NCI-H345 treated with DMSO at 0.1 percent for 48 hours (cell line): ENCODE measurements around the gene PARD3B.

Source experiments
- DNase-seq: peaks from one replicate; lab custom pipeline; 2025; ENCODE audit not compliant: unreplicated experiment; lab: John Stamatoyannopoulos, UW

The PARD3B gene

DNA sequence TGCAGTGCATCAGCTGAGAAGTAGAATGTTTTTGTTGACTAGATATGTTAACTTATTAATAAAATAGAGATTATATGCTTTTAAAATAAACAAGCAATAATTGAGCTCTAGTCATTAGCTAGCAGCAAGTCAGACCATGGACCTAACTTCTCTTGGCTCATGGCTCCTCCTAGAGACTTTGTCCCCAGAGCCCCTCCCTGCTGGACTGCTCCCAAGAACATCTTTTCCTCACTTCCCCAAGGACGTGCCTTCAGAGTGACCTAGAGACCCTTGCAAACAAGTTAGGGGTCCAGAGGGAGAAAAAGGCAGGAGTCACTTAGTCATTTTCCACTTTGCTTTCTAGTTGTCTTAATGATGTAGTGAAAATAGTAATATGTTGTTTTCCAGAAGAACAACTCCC, 824.5 kb downstream of the PARD3B start:
- no peak for DNase-seq

DNA sequence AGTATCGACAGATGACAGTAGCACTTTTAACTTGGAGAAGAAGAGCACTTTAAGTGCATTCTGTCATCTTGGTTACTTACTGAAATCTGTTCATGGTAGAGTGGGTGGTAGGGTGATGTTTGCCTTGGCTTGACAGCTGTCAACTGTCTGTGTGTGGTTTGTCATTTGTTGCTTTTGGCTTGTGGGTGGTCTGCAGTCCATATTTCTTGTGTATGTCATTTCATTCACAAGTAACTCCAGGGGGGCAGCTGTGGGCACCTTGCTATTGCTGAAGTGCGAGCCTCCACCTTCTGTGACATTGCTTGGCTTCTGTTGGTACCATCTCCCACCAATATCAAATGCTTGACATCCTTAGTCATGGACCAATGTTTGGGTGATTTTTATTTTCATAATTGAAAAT, 825.5 kb downstream of the PARD3B start:
- no peak for DNase-seq

DNA sequence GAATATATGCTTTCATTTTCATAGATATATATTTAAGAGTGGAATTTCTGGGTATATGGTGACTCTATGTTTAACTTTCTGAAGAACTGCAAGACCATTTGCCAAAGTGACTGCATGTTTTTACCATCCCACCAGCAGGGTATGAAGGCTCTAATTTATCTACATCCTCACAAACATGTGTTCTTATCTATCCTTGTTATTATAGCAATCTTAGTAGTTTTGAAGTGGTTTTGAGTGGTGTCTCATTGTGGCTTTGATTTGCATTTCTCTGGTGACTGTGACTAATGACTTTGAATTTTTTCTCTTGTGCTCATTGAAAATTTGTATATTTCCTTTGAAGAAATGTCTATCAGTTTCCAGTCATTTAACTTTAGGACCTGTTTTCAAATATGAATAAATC, 826.9 kb downstream of the PARD3B start:
- no peak for DNase-seq

DNA sequence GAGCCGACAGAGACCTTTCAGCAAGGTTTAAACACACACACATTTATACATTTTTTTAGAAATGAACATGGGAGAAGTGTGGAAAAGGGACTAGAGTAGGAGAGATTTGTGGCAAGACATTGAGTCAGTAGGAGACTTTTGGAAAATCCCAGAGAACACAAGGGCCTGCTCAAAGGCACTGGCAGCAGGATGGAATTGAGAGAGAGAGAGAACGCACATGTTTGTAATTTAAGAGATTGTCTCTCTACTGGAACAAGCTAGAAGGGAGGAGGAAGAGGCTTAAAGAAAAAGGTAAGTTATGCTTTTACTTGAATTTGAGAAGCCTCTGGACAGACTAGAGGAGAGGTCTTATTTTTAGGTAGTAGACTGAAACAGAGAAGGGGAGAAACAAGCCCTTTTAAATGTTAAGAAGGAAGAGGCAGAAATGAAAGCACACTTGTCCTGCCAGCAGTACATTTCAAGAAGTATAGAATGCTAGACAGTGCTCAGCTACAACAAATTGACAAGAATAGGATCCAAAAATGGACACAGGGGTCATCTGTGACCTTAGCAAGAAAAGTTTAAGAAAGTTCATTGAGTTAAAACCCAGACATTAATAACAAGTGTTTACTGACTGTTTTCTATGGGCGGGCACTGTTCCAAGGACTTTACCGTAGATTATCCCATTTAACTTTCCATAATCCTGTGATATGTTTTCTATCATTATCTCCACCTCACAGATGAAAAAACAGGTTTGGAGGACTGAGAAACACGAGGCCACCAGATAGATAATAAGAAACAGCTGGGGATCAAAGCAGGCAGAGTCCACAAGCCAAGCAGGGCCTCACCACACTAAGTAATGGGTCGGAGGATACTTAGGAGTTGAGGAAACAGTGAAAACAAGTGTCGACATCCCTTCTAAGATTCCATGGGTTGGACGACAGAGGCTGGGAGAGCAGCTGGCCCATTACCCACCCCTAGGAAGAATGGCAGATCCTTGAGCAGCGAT, 830.5 kb downstream of the PARD3B start:
- DNase-seq = no peak

DNA sequence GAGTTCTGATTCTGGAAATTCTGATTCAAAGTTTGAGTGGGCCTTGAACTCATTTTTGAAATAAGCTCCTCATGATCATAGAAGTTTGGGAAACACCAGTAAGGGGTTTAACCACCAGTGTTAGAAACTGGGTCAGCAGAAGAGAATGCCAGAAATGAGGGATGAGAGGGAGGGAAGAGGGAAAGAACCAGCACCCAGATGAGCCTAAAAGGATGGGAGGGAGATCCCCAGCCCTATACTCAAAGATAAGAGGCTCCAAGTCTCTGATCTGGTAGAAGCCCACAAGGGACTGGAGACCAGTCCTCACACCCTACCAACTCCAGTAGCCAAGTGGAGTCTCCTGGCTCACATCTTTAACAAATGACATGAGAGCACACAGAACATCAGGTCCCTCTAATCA, 832.0 kb downstream of the PARD3B start:
- DNase-seq = no peak

DNA sequence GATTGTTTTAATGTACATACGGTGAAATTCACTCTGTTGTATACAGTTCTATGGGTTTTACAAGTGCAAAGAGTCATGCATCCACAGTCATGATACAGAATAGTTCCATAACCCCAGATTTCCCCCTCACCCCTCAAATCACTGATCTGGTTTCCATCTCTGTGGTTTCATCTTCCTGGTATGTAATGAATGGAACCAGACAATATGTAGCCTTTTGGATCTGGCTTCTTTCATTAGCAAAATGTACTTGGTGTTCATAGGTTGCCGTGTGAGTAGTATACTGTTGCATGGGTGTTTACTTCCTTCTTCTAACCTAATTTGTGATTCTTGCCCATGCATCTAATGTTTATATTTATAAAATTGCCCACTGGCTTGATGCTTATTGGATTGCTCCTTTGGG, 838.3 kb downstream of the PARD3B start:
- DNase-seq = no peak

DNA sequence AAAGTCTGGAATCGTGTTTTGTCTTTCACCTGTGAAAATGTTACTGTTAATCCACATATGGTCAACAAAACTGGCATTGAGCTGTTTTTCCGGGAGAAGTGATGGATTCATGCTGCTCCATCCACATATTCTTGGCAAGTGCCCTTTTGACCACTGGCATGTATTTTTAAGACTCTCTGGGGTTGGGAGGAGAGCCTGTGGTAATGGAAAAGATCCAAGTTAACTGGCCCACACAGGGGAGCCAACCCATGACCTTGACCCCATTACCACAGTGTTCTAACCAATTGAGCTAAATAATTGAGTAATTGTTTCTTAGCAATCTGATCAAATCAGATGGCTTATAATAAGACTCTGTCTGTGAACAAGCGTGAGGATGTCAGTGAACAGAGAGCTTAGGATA, 840.8 kb downstream of the PARD3B start:
- DNase-seq = no peak

DNA sequence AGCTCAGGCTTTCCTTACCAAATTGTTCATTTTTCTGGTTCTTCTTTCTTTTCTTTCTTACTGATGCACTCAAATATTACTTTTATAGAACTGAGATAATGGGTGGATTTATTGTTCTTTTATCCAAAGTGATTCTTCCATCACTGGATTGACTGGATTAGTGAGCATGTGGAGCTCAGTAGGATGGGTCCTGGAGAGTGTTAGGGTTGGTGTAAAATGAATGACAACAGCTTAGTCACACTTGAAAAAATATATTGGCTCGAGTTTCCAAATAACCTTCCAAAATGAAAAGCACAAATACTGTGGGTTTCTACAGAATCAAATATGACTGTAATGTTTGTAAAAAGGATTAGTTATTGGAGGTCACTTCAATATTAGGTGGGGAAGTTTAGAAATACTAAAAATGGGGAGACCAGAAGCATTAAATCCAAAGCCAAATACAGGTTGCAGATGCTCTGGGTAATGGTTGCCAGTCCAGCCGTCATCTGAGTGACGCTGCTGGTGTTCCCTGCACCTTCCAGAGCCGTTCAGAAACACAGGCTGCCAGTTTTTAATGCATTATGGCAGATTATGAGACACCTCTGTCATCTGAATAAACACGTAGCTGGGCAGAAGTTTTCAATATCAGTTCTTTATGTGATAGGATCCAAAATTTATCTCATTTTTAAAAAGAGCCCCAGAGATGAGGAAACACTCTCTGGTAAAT, 842.2 kb downstream of the PARD3B start:
- no peak for DNase-seq

DNA sequence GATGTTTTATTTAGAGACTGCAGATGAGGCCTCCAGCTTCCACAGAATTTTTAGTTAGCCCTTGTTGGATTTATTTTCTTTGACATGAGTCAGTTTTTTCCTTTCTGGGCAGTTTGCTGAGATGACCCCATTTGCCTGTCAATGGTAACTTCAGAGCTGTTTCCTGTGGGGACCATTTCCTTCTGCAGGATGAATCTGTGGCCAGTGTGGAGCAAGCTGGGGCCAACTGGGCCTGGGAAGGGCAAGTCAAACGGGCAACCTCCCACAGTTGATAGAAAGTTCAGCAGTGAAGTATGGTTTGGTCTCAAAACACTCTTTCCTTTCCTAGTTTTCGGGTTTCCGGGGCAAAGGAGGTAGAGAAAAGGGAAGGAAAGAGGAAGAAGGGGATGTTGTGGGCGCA, 845.6 kb downstream of the PARD3B start:
- no peak for DNase-seq

DNA sequence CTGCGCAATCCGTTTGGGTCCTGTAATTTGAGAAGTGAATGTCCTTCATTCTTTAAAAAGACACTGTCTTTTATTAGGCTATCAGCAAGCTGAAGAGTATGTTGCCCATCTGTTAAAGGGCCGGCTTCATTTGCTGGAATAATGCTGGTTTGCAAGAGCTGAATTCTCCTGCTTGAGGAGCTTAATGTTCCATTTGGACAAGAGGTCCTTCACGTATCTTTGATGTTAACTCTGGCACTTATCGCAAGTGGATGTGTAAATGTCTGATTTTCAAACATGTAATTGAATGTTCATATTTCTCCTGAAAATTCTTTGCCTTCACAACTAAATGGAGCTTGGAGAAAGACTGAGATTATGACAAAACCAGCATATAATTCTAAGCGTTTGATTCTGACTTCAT, 856.2 kb downstream of the PARD3B start:
- DNase-seq = no peak

DNA sequence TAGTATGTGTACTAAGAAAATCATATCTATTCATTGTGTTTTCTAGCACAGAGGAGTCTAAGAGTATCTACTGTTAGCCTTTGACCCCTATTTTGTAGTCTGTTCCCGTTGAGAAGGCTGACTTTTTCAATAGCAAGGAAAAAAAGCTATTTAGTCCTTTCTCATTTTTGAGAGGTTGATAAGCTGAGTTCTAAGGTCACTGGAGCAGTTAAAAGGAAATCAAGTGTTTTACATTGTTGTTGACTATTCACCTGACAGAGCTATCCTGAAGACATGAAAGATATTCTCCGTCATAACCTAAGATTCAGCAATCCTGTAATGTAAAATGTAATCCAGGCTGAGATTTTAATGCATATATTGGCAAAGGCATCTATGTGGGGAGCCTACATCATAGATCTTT, 856.7 kb downstream of the PARD3B start:
- no peak for DNase-seq

DNA sequence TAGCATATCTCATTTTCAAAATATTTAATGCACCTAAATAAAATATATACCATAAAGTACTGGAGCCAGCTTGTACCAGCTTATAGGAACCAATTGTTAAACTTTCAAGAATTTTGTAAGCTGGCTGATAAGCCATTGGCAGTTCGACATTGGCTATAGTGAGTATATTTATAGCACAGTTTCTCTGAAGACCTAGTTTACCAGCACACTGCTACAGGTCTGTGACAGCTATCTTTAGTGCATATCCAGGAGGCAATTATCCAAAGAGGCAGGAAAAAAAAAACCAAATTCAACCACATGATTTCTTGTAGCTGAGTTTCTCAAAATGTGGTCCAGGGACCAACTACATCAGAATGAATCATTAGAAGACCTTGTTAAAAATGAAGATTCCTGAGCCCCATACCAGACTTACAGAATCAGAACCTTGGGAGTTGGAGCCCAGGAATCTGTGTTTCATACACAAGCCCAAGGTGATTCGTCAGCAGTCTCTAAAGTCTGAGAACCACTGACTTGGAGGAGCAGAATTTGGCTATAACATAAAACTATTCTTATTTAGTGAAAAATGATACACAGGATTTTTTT, 858.1 kb downstream of the PARD3B start:
- no peak for DNase-seq

DNA sequence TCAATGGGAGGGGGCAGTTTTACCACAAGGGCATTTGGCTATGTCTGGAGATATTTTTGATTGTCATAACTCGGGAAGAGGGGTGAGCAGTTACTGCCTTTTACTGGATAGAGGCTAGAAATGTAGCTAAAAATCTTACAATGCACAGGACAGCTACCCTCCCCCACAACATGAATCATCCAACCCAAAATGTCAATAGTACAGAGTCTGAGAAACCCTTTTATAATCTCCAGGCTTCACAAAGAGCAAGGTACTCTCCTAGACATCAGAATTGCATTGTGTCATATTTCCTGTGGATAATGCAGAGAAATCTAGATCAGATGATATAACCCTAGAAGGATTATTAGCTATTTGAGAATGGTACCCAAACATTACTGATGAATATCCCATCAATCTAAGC, 859.9 kb downstream of the PARD3B start:
- DNase-seq = no peak

DNA sequence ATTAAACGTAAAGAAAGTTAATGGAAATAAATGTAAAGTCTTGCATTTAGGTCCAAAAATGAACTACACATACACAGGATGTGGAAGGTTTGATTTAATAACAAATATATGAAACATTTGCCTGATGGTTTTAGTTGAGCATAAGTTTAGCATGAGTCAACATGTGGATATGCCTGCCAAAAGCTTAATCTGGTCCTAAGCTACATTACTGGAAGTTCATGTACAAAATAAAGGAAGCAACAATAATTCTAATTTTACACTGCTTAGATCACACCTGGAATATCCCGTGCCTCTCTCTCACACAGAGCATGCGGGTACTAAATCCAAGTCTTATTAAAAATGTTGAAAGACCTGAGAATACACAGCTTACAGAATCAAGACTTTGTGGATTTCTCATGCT, 860.5 kb downstream of the PARD3B start:
- DNase-seq = no peak

DNA sequence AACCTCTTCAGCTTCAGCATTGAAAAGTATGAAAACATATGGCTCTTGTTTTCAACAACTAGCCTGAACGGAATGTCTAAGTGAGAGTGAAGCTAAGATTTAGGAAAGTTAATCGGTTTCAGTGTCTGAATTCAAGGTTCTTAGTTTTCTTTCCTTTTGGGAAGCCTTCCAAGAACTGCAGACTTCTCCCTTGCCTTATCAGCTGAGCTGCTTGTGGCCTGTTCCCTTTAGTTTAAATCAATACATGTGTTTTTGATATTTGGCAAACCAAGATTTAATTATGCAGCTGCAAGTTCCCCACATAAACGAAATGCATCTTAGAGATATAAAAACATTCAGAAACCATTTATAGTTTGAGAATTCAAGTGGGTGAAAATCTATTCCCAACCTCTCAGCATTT, 862.7 kb downstream of the PARD3B start:
- no peak for DNase-seq

DNA sequence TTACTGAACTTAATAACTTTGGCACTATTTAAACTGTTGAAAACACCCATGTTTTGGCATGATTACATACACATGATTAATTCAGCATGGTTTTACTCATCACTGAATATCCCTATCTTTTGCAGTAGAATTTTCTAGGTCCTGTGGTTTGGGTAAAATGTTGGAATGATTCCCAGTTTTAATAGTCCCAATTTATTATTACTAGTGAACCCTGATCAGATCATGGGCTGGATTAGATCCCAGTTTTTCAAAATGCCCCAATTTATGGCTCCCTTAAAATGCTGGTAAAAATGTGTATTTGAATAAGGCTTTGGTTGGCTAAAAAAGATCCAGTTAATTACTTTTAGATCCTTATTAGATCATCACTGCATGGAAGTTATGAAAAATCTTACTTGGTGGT, 863.4 kb downstream of the PARD3B start:
- DNase-seq = no peak

DNA sequence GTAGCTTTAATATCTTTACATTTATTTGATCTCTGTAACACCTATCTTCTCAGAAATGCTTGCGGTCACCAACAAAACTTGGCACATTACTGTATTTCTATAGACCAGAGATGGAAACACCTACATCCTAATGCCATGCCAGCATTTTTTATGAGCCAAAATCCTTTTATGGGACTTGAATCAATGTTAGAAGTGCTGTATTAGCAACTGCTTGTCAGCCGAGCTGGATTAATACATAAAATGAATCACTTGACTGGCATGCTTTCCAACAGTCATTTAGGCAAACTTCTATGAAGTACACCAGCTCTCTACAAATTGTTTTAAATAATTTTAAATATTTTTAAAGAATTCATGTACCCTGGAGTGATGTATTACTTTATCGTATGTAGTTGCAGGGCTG, 864.1 kb downstream of the PARD3B start:
- DNase-seq = no peak

DNA sequence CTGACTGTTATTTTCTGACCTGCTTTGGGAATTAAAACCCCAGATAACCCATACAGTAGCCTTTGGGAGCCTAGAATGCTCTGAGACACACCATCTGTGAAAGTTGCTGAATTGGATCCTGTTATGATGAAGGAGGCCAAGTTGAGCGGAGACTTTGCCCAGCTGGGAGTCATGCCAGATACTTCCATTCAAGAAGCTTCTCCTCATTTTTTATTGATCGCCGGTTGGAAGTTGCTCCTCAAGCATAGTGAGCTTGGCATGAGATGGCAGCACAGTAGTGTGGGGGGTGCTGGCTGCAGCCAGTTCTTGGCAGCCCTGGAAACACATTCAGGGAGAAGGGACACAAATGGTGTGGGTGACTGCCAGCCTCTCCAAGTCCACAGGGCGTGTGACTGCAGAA, 866.3 kb downstream of the PARD3B start:
- DNase-seq = no peak

DNA sequence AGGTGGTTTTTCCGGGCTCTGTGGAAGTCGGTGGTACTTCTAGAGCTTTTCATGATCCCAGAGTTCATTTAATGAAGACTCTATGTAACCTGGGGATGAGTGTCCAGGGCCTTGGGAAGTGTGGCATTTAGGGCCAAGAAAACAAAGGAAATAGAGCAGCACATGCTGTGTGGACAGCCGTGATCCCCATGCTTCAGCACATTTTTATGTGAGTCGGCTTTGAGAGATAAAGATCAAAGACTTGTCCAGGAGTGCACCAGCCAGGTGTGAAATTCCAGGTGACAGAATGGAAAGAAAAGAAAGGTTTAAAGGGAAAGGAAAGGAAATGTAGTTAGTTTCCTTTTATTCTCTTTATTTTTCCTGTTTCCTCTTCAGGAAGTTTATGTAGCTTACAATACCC, 879.1 kb downstream of the PARD3B start:
- no peak for DNase-seq

DNA sequence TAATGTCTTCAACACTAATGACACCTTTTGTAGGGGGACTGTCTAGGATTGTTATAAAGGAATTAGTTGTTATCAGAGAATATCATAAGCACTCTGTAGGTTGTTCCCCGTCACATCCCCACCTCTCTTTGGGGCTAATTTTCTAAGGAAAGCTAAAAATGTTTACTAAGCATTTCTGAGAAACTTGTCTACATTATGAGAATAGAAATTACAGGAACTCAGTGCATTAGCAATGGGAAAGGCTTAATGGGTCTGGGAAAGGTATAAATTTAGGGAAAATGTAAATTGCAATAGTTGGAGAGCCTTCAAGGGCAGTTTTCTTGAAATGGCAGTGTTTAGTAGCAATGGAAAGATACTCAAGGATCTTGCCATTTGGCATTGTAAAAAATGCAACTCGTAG, 879.8 kb downstream of the PARD3B start:
- DNase-seq = no peak

DNA sequence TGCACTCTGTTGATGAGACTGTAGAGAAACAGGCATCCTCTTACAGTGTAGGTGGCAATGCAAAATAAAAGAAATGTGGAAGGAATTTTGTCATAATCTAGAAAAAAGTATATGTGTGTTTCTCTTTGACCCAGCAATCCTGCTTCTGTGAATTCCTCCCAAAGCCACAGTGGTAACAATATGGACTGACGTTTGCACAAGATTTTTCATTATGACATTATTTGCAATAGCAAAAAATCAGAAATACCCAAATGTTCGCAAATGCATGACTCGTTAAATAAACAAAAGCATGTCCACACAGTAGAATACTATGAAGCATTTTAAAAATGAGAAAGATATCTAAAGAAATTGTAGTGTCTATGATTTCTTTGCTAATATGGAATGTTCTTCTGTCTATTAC, 881.8 kb downstream of the PARD3B start:
- DNase-seq = no peak

DNA sequence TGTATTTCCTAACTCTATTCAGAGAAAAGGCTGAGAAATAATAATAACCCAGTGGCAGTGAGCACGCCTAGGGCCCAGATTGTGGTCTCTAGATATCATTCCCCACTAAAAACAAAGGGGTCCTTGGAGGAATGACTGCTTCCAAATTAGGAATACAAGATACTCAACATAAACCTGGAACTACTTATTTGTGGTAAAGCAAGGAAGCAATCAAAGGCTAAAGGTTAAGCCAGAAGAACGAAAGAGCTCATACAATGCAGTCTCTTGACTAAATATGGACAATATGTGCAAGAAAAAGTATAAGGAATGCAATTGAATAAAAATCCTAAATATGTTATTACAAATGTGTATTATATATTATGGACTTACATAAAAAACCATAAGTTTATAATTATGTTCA, 883.5 kb downstream of the PARD3B start:
- DNase-seq = no peak
